ENCODE results near the gene SDCCAG8.
"Not testable (repeated sequence)": the region's sequence is repeated elsewhere in the genome, so short reads cannot be mapped to it uniquely, and the experiment has no call there.

SDCCAG8 gene

DNA sequence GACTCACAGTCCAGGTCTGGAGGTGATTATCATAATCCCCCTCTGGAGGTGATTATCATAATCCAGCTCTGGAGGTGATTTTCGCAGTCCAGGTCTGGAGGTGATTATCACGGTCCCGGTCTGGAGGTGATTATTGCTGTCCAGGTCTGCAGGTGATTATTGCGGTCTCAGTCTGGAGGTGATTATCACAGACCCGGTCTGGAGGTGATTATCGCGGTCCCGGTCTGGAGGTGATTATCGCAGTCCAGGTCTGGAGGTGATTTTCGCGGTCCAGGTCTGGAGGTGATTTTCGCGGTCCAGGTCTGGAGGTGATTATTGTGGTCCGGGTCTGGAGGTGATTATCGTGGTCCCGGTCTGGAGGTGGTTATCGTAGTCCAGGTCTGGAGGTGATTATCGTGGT is 76.6 kb downstream of the SDCCAG8 start:
- no peak for DNase-seq (ENCODE audit: low read depth)

DNA sequence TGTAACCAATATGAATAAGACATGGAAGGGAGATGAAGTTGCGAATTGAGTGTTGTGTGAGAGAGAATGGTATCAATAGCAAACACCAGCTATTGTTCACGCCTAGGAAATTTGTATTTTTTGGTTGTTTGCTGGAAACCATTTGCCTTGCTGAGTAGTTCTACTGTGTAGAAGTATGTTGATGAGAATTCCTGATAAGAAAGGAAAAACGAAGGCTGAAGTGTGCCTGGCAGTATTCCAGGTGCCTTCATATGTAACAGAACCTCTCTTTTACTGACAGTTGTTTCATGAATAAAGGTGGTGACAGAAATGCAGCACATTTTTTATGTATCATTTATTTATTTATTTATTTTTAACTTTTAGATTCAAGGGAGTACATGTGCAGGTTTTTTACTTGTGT is 79.5 kb downstream of the SDCCAG8 start:
- no peak for DNase-seq (ENCODE audit: low read depth)

- no peak for DNase-seq (ENCODE audit: low read depth)
Measured at GRCh38 chr1:243336163-243336562, 80.3 kb downstream of the SDCCAG8 start.

DNA sequence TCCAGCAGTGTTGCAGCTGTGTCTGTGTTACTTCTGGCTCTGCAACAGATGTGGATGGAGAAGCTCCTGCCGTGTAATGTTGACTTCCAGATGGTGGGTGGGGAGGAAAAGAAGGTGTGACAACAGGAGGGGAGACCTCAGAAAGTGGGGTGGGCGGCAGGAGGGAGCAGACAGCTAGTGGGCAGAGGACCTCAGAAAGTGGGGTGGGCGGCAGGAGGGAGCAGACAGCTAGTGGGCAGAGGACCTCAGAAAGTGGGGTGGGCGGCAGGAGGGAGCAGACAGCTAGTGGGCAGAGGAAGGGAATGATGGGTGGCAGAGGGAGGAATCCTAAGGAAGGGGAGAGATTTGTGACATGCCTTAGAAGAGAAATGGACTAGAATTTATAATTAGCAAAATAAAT is 83.0 kb downstream of the SDCCAG8 start:
- DNase-seq (ENCODE audit: low read depth) = not testable (repeated sequence)

DNA sequence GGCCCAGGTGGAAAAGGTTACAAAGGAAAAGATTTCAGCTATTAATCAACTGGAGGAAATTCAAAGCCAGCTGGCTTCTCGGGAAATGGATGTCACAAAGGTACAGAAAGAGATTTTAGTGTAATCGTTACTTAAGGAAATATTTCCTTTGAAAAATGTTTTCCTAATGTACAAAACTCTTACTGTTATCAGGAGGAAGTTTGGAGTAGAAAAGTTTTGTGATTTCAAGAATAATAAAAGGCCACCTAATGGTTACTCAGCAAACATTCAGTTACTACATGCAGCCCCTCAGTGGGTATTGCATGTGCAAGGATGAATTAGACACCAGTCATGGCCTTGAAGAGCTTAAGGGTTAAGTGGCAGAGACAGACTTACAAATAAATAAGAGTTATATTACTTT is 85.2 kb downstream of the SDCCAG8 start:
- DNase-seq (ENCODE audit: low read depth) = no peak

GRCh38 chr1:243343970-243344937 is 88.4 kb downstream of the SDCCAG8 start:
- no peak for DNase-seq (ENCODE audit: low read depth)

DNA sequence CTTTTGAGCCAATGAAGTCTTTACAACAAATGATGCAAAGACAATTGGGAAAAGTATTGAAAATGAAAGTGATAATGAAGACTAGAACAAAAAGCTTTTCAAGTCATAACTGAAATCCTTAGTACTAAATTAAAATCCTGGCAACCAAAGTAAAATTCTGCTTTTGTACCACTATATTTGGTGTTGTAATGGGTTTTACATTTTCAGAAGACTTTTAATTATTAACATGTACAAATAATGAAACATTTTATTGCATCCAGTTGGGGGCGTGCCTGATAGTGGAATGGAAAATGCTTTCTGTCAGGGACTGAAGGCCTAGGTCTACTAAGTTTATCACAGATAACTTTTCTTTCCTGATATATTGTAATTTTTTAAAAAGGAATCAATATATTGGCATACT is 89.4 kb downstream of the SDCCAG8 start:
- DNase-seq (ENCODE audit: low read depth) = no peak

DNA sequence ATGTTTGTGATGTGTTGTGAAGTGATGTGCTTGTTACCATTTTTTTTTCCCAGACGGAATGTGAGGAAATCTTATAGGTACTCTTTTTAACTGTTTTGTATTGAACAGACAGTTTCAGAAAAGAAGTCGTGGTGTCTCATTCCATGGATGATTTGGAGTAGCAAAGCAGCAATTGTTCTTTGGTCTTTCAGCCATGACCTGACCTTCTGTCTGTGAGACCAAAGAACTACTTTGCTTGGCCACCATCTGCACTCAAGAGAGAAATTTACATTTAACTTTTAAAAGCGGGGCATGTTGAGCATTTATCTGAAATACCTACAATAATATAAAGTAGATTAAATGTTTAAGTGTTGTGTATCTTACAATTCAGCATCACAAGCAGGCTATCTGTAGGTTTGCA is 90.2 kb downstream of the SDCCAG8 start:
- no peak for DNase-seq (ENCODE audit: low read depth)

GRCh38 chr1:243346468-243346867 is 90.6 kb downstream of the SDCCAG8 start:
- no peak for DNase-seq (ENCODE audit: low read depth)

DNA sequence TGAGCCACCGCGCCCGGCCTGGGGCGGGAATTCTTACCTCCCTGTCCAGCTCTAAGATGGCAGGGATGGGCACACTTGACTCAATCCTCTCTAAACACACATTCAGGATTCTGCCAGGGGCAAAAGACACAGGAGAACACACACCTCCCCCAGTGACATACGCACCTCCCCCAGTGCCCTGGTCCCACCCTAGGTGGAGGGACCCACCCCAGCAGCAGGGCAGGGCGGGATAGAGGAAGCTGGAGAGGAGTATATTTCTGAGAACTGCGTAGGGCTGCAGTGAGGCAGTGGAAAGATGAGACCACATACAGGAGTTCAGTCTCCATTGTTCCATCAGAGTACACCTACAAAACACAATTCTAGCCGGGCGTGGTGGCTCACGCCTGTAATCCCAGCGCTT is 92.5 kb downstream of the SDCCAG8 start:
- DNase-seq (ENCODE audit: low read depth) = no peak

DNA sequence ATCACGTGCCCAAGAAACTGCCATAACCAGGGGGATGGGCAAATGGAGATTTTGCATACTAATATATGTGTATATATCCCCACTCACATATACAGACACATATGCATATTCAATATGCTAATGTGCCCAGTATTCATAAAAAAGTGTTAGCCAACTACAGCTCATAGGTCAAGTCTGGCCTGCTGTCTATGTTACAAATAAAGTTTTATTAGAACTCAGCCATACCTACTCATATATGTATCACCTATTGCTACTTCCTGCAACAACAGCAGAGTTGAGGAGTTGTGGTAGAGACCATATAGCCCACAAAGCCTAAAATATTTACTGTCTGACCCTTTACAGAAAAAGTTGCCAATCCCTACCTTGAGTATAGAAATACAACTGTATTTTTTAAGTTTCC is 93.3 kb downstream of the SDCCAG8 start:
- DNase-seq (ENCODE audit: low read depth) = no peak

GRCh38 chr1:243351337-243351736 is 95.5 kb downstream of the SDCCAG8 start:
- DNase-seq (ENCODE audit: low read depth) = no peak

DNA sequence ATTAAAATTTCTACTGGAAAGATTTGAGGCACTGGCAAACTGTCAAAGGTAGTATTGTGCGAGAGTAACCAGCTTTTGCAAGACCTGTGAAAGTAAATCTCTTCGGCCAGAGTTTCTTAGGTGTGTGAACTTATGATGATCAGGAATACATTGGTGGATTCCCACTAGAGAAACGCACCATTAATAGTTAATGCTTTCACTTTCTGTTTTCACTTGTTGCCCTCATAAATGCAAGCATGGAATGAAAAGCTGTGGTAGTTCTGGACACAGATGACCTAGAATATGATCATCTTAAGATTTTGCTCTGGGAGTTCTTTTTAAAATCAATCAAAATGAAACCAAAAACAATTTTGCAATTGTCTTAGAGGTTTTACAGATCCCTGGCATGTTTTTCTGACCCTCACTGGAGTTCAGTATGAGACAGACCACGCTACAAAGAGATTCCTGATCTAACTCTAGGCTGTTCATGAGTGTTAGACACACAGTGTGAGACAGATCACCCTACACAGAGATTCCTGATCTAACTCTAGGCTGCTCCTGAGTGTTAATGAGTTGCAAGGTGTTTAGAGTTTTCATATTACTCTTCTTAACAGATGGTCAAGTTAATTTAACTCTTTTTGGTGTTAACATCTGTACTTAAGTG is 98.8 kb downstream of the SDCCAG8 start:
- no peak for DNase-seq (ENCODE audit: low read depth)

GRCh38 chr1:243363832-243364231 is 108.0 kb downstream of the SDCCAG8 start:
- DNase-seq (ENCODE audit: low read depth) = no peak

GRCh38 chr1:243364330-243364729 is 108.5 kb downstream of the SDCCAG8 start:
- DNase-seq (ENCODE audit: low read depth) = no peak

GRCh38 chr1:243364866-243365265 is 109.0 kb downstream of the SDCCAG8 start:
- no peak for DNase-seq (ENCODE audit: low read depth)

GRCh38 chr1:243367314-243367713 is 111.5 kb downstream of the SDCCAG8 start:
- DNase-seq (ENCODE audit: low read depth) = no peak

- no peak for DNase-seq (ENCODE audit: low read depth)
Measured at GRCh38 chr1:243374412-243374811, 118.6 kb downstream of the SDCCAG8 start.

DNA sequence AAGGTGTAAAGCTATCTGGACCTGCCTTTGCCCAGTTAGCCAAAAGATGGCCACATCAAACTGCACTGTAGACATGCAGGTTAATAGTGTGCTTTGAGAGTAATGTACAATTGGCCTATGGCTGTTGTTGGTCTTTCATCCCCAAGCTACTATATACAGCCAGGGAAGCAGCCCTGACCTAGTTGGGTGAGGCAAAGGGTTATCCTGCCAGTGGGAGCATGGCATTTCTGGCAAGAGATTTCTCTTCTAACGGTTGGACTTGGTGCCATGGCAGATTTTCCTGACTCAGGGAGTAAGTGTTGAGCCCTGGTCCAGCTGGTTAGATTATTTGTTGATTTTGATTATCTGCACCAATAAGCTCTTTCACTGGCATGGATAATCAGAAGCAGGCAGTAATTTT is 119.8 kb downstream of the SDCCAG8 start:
- no peak for DNase-seq (ENCODE audit: low read depth)

DNA sequence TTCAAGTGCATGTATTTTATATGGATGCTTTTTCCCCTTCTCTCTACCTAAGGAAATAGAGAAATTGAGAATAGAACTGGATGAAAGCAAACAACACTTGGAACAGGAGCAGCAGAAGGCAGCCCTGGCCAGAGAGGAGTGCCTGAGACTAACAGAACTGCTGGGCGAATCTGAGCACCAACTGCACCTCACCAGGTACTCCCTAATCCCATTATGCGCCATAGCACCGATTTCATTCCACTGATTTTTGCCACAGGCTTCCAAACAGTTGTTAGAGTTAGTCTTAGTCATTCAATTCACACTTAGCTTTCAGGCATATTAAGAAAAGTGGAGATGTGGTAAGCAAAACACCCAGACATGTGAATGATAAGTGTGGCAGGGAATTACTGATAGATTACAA is 122.8 kb downstream of the SDCCAG8 start:
- no peak for DNase-seq (ENCODE audit: low read depth)

DNA sequence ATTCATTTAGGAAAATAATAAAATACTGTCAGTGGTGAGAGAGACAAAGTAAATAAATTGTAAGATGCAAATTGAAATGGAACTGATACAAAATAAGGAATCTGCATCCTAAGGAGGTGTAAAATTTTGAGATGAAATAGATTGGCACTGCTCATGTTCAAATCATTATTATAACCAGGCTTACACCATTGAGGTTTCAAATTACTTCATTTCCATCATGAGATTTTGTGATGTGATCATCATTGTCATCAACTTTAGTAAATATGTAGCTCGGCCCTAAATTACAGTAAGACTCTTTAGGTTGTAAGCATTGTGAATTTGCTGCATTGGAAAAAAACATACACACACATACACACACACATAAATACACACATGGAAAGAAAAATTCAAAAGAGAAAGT is 123.4 kb downstream of the SDCCAG8 start:
- DNase-seq (ENCODE audit: low read depth) = no peak

GRCh38 chr1:243379706-243380105 is 123.9 kb downstream of the SDCCAG8 start:
- no peak for DNase-seq (ENCODE audit: low read depth)

DNA sequence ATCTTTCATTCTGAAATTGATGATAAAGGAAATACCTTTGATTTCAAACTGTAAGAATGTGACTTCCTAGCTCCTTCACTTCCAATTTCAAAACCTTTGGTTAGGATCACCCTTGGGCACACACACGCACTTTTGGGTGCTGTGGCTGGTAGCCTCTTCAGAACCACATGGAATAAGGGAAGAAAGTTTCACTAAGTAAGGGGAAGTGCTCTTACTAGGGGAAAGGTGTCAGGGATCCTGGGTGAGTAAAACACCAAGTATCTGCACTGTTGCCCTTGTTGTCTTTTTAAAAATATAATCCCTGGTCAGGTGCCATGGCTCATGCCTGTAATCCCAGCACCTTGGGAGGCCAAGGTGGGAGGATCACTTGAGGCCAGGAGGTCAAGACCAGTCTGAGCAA is 132.4 kb downstream of the SDCCAG8 start:
- DNase-seq (ENCODE audit: low read depth) = no peak

Data from stimulated activated CD8-positive, alpha-beta memory T cell treated with anti-CD3 and anti-CD28 coated beads, Interleukin-4, amount 100 ng/mL, for 24 hours (primary cell).